ENCODE results near the gene DNALI1. TPM values are rescaled to one million over a fixed set of nuclear protein-coding genes. Genes with fewer than 3 reads are reported as not detected.

The DNALI1 gene
- total and polyA plus RNA-seq, 2 of the 8 experiments (the other 6 are each of a cell fraction or from before 2014, with no cell fraction given) = 8.9 to 11.3 TPM

GRCh38 chr1:37570528-37571334 lies 14.0 kb downstream of the DNALI1 start (continued):
- TF ChIP-seq NRF1 (IDR thresholded peaks at IDR 0.05; ENCODE audit: low read depth, low read length) = no peak
- no peak for TF ChIP-seq SUZ12 (IDR thresholded peaks at IDR 0.05; ENCODE audit: low read length)
